HTERT RPE-1 (cell line): ENCODE measurements around the gene FLNB.

Experiments used
- in situ Hi-C: fragments of 300-500 bp; cut with MboI; formaldehyde crosslinking; loops from 4 replicates; pipeline ENCODE4 v1.14.3; 2020; ENCODE audit warnings: low sequenced_read_pairs

Gene FLNB

GRCh38 chr3:58177747-58178527 is 169.7 kb downstream of the FLNB start:
- in situ Hi-C loops: no loop called here

GRCh38 chr3:58178528-58179234 is 170.5 kb downstream of the FLNB start:
- in situ Hi-C loops: no loop called here

- in situ Hi-C loops: no loop called here
Observed at GRCh38 chr3:58179235-58180098, 171.2 kb downstream of the FLNB start.

DNA sequence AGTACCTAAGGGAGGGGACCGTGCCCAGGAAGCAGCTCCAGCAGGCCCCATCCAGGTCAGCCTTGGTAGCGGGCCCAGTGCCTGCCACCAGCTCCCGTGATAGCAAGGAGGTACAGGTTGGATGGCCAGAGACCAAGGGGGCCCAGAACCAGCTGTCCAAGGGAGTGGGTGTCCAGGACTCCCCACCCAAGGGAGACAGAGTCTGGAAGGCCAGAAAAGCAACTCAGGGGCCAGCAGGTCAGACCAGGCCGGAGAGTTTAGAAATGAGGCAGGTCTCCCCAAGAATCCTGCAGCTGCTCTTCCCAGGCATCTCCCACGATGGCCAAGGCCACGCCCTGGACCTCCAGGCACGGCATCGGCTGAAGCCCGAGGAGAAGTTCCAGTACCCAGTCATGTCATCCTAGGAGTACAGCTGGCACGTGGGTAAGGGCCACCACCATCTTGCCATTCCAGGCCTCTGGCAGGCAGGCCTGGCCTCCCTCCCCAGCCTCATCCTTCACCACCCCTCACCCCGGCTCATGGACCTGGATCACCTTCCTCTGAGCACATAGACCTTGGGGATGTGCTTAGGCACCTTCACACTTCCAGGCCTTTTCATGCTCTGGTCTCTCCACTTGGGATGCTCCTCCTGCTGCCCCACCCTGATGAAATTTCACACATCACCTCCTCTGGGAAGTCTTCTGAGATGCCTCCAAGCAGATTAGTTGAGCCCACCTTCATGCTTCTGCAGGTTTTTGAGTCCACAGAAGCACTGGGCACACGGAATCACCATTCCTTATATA is 172.1 kb downstream of the FLNB start:
- in situ Hi-C loops: no loop called here

GRCh38 chr3:58180940-58181587 is 172.8 kb downstream of the FLNB start:
- in situ Hi-C loops: no loop called here

GRCh38 chr3:58183221-58183620 is 175.0 kb downstream of the FLNB start:
- in situ Hi-C loops: no loop called here

DNA sequence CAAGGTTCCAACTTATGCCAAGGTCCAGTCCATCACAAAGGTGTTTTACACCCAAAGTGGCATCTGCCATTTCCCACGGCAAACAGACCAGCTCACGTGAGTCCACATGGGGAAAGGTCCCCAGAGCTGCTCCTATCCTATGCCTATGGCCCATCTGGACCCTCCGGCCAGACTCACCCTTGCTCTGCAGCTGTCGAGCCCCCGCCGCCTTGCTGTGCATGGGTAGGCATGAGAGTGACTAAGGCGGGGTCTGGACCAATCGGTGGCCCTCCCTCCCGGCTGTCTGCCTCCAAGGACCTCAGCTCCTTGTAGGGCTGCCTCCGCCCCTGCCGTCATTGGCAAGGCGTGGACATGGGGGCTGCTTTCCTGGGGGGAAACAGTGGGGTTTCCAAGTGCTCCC is 175.7 kb downstream of the FLNB start:
- in situ Hi-C loops: no loop called here

- in situ Hi-C loops: no loop called here
Observed at GRCh38 chr3:58184309-58184981, 176.2 kb downstream of the FLNB start.

- in situ Hi-C loops: no loop called here
Observed at GRCh38 chr3:58184982-58185360, 176.7 kb downstream of the FLNB start.

DNA sequence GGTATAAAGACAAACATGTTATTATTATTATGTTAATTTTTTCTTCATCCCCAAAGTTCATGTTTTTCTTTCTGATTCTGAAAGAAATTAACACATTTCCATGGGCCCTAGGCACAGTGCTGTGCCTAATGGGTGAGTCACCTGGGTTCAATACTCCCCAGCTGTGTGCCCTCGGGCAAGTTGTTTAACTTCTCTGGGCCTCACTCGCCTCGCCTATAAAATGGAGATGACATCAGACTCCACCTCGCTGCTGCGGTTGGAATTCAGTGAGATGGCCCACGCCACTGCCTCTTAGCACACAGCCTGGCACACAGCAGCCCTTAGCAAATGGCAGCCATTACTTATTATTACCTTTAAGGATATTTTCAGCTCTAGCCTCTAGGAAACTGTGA is 179.9 kb downstream of the FLNB start:
- in situ Hi-C loops: no loop called here

- in situ Hi-C loops: no loop called here
Observed at GRCh38 chr3:58188921-58189451, 180.8 kb downstream of the FLNB start.

- in situ Hi-C loops: no loop called here
Observed at GRCh38 chr3:58189691-58190090, 181.5 kb downstream of the FLNB start.

- in situ Hi-C loops: no loop called here
Observed at GRCh38 chr3:58190291-58190690, 182.1 kb downstream of the FLNB start.

- in situ Hi-C loops: no loop called here
Observed at GRCh38 chr3:58190882-58191281, 182.7 kb downstream of the FLNB start.

- in situ Hi-C loops: no loop called here
Observed at GRCh38 chr3:58191361-58191991, 183.3 kb downstream of the FLNB start.

DNA sequence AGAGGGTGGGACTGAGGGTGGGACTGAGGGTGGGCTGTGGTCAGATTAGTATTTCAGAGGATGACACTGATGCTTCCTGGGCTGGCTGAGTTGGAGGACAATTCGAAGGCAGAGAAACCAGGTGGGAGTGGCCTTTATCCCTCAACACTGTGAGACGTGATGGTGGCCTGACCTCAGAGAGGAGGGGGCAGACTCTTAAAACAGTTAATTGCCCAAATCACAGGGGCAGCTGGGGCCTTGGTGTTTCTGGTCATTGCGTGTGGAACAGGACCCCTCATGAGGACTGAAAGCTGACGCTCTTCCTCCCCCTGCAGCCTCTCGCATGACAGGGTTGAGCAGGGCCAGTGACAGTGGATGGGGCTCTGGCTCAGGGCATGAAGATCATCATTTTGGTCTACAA is 183.8 kb downstream of the FLNB start:
- in situ Hi-C loops: no loop called here

DNA sequence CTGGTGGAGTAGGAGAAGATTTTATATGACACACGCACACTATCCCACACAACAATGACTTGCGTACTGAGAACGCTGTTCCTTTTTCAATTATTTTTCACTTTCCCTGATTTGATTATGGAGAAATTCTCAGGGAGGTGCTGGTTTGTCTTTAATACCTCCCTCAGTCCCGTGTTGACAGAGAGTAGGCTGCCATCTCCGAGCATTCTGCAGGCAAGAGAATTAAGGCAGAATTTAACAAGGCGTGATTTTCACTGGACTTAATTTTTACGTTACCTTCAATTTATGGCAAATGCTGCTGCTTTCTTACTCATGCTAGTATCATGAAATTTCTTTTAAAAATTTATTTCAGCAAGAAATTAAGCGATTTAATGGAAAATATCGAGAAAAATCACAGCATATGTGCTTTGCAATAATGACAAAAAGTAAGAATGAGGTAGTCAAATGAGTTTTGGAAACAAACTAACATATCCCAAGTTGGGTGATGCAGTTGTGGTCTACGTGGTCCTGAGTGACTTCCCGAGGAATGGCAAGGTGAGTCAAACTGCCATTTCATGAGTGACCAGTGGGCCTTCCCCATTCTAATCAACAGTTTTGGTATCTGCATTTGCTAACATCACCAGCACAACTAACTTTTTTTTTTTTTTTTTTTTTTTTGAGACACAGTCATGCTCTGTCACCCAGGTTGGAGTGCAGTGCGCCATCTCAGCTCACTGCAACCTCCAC is 185.6 kb downstream of the FLNB start:
- in situ Hi-C loops: no loop called here

DNA sequence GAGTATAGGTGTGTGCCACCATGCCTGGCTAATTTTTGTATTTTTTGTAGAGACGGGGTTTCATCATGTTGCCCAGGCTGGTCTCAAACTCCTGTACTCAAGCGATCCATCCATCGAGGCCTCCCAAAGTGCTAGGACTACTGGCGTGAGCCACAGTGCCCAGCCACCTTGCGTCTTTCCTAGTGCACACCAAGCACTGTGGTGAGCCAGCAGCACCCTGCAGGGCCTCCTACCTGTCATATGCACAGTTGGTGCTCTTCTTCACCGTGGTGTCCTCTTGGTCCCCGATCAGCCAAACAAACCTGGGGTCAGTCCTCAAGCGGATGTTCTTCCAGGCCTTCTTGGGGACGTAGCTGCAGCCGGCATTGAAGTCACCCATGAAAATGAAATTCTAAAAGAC is 189.4 kb downstream of the FLNB start:
- in situ Hi-C loops: no loop called here
